ENCODE results near the gene EMC7. TPM values are rescaled to one million over a fixed set of nuclear protein-coding genes. Genes with fewer than 3 reads are reported as not detected.
"Not testable (repeated sequence)": the region's sequence is repeated elsewhere in the genome, so short reads cannot be mapped to it uniquely, and the experiment has no call there.

EMC7 gene
- total RNA-seq, 4 donors from 2014 or later = 18.9 to 62.1 (median 36.1) TPM

- 47 to 50% methylated on average over 2 of the region's 2 CpGs for WGBS, 2 donors
- Histone ChIP-seq H3K27ac (no peak overlapping the region), H3K9me3 (no peaks in the 10 kb centered on the region), H3K27me3 (no peaks in the 10 kb centered on the region), H3K36me3 (no peaks in the 10 kb centered on the region), H3K4me1 (no peaks in the 10 kb centered on the region), H3K4me3 (no peak overlapping the region)
- intact Hi-C loops (cut with DNase I) = no loop called here
- TF ChIP-seq CTCF (IDR thresholded peaks at IDR 0.05) (no peak), POLR2A (IDR thresholded peaks at IDR 0.05) (no peak)
- DNase-seq = no peak
These were observed 27.2 kb upstream of the EMC7 start for GRCh38 chr15:34128898-34129297.

- no peak for DNase-seq
- no peaks in the 10 kb centered on the region for H3K9me3 ChIP-seq
These were observed 24.9 kb upstream of the EMC7 start for GRCh38 chr15:34126522-34126921.

GRCh38 chr15:34125945-34126344 lies 24.3 kb upstream of the EMC7 start:
- intact Hi-C loops (cut with DNase I) = no loop called here
- H3K27me3 ChIP-seq = no peaks in the 10 kb centered on the region
- H3K4me3 ChIP-seq = no peak overlapping the region
- TF ChIP-seq POLR2A (IDR thresholded peaks at IDR 0.05) (no peak), CTCF (IDR thresholded peaks at IDR 0.05) (no peak)
- H3K36me3 ChIP-seq = no peaks in the 10 kb centered on the region
- no peak for DNase-seq
- no peaks in the 10 kb centered on the region for H3K4me1 ChIP-seq
- H3K27ac ChIP-seq = no peak overlapping the region
- no peaks in the 10 kb centered on the region for H3K9me3 ChIP-seq
- WGBS, 2 donors = 54% methylated on average over 1 of the region's 1 CpG

More at GRCh38 chr15:34126522-34126921, 24.9 kb upstream of the EMC7 start:
- intact Hi-C loops (cut with DNase I) = no loop called here
- H3K4me1 ChIP-seq = no peaks in the 10 kb centered on the region
- H3K27ac ChIP-seq = no peak overlapping the region
- no peaks in the 10 kb centered on the region for H3K36me3 ChIP-seq
- H3K4me3 ChIP-seq = no peak overlapping the region
- no peak for TF ChIP-seq CTCF (IDR thresholded peaks at IDR 0.05)
- no peak for TF ChIP-seq POLR2A (IDR thresholded peaks at IDR 0.05)
- no peaks in the 10 kb centered on the region for H3K27me3 ChIP-seq

- Histone ChIP-seq H3K27me3 (no peaks in the 10 kb centered on the region), H3K9me3 (no peaks in the 10 kb centered on the region), H3K27ac (no peak overlapping the region), H3K4me3 (no peak overlapping the region), H3K36me3 (no peaks in the 10 kb centered on the region), H3K4me1 (no peaks in the 10 kb centered on the region)
- no peak for TF ChIP-seq CTCF (IDR thresholded peaks at IDR 0.05)
- TF ChIP-seq POLR2A (IDR thresholded peaks at IDR 0.05) = no peak
- WGBS, 2 donors = 69 to 83% methylated on average over 4 of the region's 4 CpGs
- intact Hi-C loops (cut with DNase I) = no loop called here
- no peak for DNase-seq
These were observed 23.0 kb upstream of the EMC7 start for GRCh38 chr15:34124651-34125050.

- DNase-seq = no peak
- intact Hi-C loops (cut with DNase I) = no loop called here
These were observed 21.1 kb upstream of the EMC7 start for GRCh38 chr15:34122771-34123183.

GRCh38 chr15:34121786-34122185 lies 20.1 kb upstream of the EMC7 start:
- H3K27me3 ChIP-seq; H3K9me3 ChIP-seq; H3K4me3 ChIP-seq; H3K36me3 ChIP-seq; H3K4me1 ChIP-seq; intact Hi-C loops (cut with DNase I); H3K27ac ChIP-seq; DNase-seq: not testable (repeated sequence)
- 86 to 91% methylated on average over 4 to 11 of the region's 12 CpGs for WGBS, 2 donors

More at GRCh38 chr15:34122771-34123183, 21.1 kb upstream of the EMC7 start:
- WGBS, 2 donors = 49 to 63% methylated on average over 6 of the region's 6 CpGs
- TF ChIP-seq POLR2A (IDR thresholded peaks at IDR 0.05) = no peak
- no peak for TF ChIP-seq CTCF (IDR thresholded peaks at IDR 0.05)
- Histone ChIP-seq H3K4me1 (no peaks in the 10 kb centered on the region), H3K4me3 (no peak overlapping the region), H3K27me3 (peaks cover 0 to 5% (median 0%) of the 10 kb centered on the region in 4 donors), H3K9me3 (no peaks in the 10 kb centered on the region), H3K27ac (peak overlapping the region in 1 of 4 donors; percentile 17), H3K36me3 (no peaks in the 10 kb centered on the region)

GRCh38 chr15:34120420-34120819 lies 18.8 kb upstream of the EMC7 start:
- H3K9me3 ChIP-seq; H3K36me3 ChIP-seq; H3K4me1 ChIP-seq; H3K4me3 ChIP-seq; DNase-seq; H3K27ac ChIP-seq; intact Hi-C loops (cut with DNase I): not testable (repeated sequence)
- H3K27me3 ChIP-seq = peaks cover 0 to 17% (median 0%) of the 10 kb centered on the region in 4 donors
- 65% methylated on average over 2 of the region's 2 CpGs for WGBS, 2 donors
